ENCODE measurements around the gene NPHS1.
"Not testable (repeated sequence)": the region's sequence is repeated elsewhere in the genome, so short reads cannot be mapped to it uniquely, and the experiment has no call there.

DNA sequence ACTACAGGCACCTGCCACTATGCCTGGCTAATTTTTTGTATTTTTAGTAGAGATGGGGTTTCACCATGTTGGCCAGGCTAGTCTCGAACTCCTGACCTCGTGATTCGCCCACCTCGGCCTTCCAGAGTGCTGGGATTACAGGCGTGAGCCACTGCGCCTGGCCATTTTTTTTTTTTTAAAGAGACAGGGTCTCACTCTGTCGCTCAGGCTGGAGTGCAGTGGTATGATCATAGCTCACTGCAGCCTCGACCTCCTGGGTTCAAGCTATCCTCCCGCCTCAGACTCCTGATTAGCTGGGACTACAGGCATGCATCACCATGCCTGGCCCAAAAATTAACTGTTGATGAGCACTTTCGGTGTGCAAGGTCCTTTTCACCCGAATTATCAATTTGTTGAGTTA is 16.2 kb downstream of the NPHS1 start:
- TF ChIP-seq POLR2A, EP300 (IDR thresholded peaks at IDR 0.05): not testable (repeated sequence)
- TF ChIP-seq, protein P1, sequence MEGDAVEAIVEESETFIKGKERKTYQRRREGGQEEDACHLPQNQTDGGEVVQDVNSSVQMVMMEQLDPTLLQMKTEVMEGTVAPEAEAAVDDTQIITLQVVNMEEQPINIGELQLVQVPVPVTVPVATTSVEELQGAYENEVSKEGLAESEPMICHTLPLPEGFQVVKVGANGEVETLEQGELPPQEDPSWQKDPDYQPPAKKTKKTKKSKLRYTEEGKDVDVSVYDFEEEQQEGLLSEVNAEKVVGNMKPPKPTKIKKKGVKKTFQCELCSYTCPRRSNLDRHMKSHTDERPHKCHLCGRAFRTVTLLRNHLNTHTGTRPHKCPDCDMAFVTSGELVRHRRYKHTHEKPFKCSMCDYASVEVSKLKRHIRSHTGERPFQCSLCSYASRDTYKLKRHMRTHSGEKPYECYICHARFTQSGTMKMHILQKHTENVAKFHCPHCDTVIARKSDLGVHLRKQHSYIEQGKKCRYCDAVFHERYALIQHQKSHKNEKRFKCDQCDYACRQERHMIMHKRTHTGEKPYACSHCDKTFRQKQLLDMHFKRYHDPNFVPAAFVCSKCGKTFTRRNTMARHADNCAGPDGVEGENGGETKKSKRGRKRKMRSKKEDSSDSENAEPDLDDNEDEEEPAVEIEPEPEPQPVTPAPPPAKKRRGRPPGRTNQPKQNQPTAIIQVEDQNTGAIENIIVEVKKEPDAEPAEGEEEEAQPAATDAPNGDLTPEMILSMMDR (IDR thresholded peaks at IDR 0.05) = not testable (repeated sequence)
